GM21360 (cell line): ENCODE measurements around the gene LSAMP.
"Not testable (repeated sequence)": the region's sequence is repeated elsewhere in the genome, so short reads cannot be mapped to it uniquely, and the experiment has no call there.

ENCODE experiments used
- ATAC-seq: cut with Tn5 transposase; IDR thresholded peaks from one replicate; pipeline ENCODE4 v1.9.1; 2021; ENCODE audit warnings: mild to moderate bottlenecking, moderate library complexity; ENCODE audit not compliant: unreplicated experiment

The LSAMP gene

DNA sequence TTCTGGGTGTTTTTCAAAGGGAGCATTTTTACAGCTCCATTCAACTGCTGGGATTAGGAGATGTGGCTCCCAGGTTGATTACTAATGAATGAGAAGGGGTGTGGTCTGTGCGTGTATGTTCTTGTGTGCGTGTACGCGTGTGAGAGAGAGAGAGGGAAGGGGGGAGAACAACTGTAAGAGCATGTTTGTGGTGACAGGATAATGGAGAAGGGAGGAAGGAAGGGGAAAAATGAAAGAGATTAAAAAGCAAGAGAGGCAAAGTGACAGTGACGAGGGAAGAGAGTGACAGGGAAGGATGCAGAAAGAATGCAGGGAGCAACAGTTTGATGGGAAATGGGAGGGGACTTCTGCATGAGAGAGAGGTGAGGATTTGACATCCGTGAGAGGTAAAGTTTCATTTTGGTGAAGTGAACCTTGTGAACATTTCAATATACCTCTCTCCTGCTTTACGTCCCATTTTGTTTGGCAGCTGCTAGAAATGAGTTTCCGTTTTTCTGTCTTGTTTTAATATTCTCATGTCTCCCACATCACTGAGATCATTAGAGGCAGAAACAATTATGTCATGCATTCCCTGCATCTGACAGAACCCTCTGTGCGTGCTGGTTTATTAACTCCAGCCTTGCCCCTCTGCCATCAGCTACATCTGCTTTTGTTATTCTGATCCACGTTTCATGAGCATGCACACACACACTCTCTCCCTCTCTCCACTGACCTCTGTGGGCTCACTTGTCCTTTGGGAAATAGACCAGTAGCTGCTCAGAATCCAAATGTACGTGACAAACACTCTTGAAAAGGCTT is 660.3 kb downstream of the LSAMP start:
- ATAC-seq = no peak

DNA sequence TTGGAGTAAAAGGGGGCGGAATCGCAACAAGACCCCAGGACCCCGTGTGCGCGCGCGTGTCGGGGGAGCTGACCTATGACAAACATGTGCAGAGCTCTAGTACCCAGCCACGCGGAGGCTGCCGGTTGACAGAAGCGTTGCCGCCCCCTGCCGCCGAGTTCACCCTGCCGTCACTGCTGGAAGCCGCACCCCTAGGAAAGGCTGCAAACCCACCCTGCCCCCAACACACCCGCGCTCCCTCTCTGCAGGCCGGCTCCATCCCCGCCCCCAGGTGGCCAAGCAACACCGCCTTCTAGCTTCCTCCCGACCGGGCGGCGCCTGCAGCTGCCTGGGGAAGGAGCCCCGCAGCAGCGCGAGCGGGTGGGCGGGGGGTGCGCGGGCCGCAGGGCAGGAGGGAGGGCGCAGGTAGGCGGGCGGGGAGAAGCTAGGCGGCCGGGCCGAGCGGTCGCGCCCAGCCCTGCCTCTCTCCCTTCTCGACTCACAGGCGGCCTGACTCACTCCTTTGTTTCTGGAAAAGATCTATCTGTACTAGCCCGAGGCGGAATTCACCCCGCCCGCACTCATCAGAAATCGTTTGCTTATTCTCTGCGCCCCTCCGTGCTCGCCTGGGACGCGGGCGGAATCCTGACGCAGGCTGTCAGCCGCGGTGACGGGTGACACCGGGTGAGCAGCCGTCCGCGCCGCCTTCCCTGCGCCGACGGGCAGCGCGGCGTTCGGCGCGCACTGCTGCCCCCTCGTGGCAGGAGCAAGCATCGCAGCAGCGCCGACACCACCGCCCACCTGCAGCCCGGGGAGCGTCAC is 661.1 kb downstream of the LSAMP start:
- peak; percentile 89 for ATAC-seq

- not testable (repeated sequence) for ATAC-seq
These were observed 661.9 kb downstream of the LSAMP start for GRCh38 chr3:115783426-115783825.

DNA sequence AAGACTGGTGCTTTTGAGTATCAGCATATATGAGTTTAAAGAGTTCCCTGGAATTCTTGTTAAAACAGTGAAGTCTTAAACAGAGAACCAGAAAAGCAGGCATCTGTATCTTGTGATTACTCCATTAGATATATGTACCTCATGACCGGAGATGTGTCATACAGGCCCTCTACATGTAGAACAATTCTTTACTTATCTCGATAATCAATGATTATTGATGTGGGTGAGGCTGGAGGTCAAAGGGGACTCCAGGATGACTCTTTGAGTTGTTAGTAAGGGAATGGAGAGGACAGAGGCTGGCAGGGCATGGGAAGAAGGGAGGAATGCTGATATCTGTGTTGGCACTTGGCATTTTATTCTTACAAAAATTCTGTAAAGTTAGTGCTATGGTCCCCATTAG is 666.3 kb downstream of the LSAMP start:
- ATAC-seq = no peak

GRCh38 chr3:115772951-115773350 is 672.3 kb downstream of the LSAMP start:
- ATAC-seq = no peak

DNA sequence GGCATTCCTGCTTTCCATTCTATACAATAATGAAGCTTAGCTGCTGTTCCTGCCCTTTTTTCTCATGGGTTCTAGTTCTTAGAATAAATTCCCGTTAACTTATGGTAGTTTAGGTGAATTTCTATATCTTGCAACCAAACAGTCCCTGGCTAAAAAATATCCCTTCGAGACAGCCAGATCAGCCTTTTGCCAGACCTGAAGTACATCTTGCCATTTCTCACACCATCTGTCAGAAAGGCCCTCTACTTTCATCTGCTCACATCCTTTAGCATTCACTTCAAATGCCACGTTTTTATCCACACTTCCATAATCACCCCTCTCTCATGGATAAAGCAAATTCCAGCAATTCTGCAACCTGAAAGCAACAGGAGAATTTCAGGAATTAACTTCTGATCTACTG is 676.6 kb downstream of the LSAMP start:
- no peak for ATAC-seq

DNA sequence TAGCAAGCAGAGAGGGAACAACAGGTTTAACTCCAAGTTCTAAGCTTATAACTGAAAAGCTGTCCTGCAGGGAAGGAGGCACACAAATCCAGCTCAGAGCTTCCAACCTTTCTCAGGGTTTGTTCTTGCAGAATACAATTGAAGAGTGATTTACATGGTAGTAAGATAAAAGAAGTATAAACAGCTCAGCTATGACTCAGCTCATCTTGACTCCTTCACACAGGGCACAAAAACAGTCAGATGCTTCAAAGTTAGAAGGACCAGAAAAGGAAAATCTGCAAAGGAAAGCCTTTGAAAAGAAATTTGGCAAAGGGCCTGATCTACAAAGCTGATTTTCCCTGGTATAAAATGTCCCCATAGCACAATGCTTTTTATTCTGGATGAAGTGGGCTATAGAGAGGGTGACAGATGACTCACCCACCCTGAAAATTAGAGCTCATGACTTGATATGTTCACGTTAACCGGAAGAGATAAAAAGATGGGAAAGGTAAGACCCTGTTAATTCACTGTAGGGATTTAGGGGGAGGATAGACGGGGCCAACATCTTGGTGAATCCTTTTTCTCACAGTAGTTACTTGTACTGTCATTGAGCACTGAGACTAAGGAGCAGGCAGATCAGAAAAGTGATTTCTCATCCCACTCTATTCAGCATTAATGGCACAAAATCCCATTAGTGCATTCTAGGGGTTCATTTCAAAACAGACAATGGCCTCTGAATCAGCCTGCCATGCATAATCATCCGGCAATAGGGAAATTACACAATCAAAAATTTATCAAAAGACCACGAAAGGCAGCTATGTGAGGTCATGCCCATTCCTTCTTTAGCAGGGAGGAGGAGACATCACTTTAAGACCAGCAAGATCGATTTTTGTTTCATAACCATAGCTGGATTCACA is 678.5 kb downstream of the LSAMP start:
- no peak for ATAC-seq

DNA sequence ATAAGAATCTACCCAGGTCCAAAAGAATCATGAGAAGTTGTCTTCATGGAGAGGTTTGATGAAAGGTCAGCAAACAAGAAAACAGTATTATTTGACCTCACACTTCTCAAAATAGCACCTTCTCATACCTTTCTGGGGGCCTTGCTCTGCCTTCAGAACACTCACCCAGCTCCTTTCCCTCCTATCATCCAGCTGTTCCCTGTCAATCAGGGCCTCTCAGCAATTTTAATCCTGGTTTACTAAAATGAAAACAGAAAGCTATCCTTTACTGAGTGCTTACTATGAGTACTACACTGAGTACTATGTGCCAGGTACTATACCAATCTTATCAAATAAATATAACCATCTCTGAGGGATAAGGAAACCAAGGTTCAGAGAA is 683.4 kb downstream of the LSAMP start:
- no peak for ATAC-seq

DNA sequence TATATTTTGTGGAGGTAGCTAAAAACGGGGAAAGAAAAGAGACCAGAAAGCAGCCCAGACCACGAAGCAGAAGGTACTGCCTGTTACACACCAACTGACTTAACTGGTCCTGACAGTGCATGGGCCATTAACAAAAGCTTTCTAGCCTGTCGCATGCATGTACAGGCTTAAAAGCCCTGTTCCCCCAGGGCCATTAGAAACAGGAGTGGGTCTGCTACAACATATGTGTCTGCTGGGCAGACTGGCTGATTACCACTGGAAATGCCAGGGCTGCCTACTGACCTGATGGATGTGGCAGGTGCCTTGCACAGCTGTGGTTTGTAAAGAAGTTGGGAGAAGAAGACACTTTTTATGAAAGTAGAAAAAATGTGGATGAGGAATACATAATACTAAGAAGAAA is 684.6 kb downstream of the LSAMP start:
- no peak for ATAC-seq

DNA sequence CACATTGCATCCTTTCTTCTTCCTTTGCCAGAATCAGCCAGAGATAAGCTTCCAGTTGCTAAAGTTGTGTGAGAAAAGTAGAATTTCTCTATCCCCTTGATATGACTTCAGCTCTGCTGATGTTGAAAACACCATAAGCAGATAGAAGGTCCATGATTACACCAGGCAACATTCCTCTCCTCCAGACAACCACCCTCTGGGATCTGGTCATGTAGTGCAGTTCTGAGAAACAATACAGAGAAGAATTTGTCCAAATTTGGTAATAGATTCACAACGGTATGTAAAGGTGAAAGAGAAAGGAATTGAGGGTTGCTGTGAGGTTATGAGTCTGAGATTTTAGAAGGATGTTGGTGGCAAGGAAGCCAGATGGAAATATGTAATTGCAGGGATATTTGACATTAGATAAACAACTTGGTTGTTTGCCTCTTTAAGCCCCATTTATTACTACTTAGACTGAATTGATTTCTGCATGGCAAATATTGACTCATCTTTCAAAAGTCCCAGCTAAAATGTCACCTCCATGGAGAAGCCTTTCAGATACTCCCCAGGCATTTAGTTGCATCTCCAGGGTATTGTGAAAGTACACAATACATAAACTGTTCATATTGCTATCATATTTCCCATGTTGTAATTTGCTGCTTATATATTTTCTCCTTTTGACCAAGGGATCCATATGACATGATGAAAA is 687.1 kb downstream of the LSAMP start:
- no peak for ATAC-seq

DNA sequence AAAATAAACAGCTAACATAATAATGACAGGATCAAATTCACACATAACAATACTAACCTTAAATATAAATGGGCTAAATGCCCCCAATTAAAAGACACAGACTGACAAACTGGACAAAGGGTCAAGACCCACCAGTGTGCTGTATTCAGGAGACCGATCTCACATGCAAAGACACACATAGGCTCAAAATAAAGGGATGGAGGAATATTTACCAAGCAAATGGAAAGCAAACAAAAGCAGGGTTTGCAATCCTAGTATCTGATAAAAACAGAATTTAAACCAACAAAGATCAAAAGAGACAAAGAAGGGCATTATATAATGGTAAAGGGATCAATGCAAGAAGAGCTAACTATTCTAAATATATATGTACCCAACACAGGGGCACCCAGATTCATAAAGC is 692.3 kb downstream of the LSAMP start:
- ATAC-seq = not testable (repeated sequence)
